ENCODE results near the gene FCHO1.
"Not testable (repeated sequence)": the region's sequence is repeated elsewhere in the genome, so short reads cannot be mapped to it uniquely, and the experiment has no call there.

The FCHO1 gene

GRCh38 chr19:17794412-17794730 lies 43.1 kb downstream of the FCHO1 start:
- no peak for DNase-seq (ENCODE audit: low read depth in 2 of 2)

- DNase-seq (ENCODE audit: low read depth in 2 of 2), result no peak
Observed at GRCh38 chr19:17794731-17795494, 43.6 kb downstream of the FCHO1 start, which contains the start of gene B3GNT3. TSS of gene B3GNT3 (plus strand) at chr19:17795138. CDS start at chr19:17807808, 12,670 bp downstream.

DNA sequence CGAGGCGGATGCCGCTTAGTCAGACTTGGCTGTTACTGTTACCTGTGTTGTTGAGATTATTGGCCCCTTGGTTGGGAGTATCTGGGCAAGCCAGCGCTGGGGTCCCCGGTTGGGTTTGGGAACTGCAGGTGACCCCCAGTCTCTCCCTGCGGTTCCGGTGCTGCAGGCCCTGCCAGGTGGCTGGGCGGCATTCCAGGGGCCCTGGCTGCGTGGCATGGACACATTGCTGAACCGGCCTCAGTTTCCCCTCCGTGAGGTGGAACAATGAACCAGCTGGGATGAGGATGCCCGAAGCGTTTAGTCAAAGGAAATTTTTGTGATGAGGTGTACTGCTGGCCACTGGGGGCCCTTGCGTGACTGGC lies 44.2 kb downstream of the FCHO1 start:
- DNase-seq (ENCODE audit: low read depth in 2 of 2), result no peak

DNA sequence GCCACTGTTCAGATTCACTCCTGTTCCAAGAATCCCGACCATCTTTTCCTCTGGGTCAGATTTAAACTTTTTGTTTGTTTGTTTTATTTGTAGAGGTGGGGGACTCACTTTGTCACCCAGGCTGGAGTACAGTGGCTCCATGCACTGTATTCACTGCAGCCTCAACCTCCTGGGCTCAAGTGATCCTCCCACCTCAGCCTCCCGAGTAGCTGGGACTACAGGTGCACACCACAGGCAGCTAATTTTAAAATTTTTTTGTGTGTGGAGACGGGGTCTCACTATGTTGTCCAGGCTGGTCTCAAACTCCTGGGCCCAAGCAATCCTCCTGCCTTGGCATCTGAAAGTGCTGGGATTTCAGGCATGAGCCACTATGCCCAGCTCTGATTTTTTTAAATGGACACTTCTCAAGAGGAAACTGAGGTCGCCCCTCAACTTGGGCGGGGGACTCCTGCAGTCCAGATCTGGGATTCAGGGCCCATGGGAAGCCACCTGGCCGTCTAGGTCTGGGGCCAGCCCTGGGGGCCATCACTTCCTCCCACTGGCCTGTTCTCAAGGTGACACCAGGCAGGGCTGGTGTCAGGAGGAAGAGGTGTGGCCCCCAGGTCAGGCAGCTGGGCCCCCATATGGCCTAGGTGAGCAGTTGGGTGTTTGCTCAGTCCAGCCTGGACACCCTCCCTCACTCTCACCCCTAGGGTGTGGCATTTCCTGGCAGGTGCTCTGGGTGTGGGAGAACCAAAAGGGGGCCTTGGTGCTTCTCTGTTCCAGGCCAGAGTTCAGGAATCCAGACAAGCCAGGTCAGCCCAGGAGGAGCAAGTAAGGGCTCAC lies 44.9 kb downstream of the FCHO1 start:
- DNase-seq (ENCODE audit: low read depth in 2 of 2), result no peak

DNA sequence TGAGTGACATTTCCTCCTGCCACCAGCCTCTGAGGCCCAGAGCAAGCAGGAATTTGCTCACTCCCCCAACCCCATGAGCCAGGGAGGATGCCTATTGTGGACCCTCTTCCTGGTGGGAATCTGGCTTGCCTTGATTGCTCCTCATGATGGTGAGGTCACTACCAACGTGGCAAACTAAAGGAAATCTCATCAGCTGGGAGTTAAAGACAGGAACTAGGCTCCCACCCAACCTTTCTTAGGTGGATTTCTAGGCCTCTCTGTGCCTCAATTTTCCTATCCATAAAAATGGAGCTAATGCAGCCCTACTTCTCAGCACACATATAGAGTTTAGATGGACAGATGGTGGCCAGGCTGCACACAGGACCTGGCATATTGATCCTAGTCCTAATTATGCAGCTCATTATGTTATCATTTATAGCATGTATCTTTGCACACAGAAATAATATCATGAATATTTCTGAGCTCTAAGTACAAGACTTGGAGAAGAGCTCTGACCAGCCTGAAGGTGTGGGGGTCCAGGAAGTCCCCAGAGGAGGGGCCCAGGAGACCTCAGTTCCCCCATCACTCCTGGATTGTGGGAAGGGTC lies 45.7 kb downstream of the FCHO1 start:
- no peak for DNase-seq (ENCODE audit: low read depth in 2 of 2)

GRCh38 chr19:17797424-17798201 lies 46.3 kb downstream of the FCHO1 start:
- DNase-seq (ENCODE audit: low read depth in 2 of 2), result peak; percentile 29 to 63

DNA sequence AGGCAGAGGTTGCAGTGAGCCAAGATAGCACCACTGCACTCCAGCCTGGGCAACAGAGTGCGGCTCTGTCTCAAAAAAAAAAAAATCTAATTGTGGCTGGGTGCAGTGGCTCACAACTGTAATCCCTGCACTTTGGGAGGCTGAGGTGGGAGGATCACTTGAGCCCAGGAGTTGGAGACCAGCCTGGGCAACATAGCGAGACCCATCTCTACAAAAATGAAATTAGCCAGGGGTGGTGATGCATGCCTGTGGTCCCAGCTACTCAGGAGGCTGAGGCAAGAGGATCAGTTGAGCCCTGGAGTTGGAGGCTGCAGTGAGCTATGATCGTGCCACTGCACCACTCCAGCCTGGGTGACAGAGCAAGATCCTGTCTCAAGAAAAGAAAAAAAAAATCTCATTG lies 47.3 kb downstream of the FCHO1 start:
- not testable (repeated sequence) for DNase-seq (ENCODE audit: low read depth in 2 of 2)

DNA sequence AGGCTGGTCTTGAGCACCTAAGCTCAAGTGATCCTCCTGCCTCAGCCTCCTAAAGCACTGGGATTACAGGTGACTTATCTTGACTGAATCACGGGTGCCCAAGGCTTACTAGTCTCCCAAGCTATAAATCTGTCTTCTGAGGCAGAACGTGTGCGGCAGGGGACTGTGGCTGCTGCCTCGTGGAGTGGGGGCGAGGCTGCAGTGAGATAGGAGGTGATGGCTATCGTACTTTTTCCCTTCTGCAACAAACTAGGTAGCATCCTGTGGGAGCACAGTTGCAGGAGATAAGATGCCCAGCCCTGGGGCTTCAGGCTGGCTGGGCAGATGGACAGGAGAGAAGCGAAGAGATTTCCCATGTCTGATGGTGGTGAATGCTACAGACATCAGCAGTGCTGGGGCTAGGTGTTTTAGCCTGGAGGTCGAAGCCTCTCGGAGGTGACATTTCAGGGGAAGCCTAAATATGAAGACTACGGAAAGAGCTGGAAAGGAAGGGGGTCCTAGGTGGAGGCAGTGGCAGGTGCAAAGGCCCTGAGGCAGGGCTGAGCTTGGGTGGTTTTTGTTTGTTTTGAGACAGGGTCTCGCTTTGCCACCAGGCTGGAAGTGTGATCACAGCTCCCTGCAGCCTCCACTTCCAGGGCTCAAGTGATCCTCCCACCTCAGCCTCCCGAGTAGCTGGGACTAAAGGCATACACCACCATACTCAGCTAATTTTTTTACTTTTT lies 51.0 kb downstream of the FCHO1 start:
- DNase-seq (ENCODE audit: low read depth in 2 of 2), result no peak

DNA sequence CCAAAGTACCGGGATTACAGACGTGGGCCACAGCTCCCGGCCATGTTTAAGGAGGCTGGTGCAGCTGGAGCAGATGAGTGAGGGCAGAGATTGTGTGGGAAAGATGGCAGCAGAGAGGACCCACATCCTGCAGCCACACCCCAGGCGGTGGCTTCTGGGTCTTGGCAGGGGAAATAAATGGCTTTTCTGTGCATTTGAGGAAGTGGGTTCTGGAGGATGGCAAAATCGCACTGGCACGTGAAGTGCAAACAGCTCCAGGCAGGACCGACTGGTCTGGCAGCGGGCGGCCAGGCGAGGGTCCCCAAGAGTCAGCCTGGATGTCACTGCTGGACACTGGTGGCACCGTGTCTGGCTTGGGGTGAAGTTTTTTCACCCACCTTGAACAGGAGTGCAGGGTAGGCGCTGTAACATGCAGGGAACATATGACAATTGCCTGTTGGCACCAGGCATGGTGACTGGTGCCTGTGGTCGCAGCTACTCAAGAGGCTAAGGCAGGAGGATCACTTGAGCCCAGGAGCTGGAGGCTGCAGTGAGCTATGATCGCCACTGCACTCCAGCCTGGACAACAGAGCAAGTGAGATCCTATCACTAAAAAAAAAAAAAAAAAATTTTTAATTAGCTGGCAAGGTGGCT lies 52.1 kb downstream of the FCHO1 start:
- DNase-seq (ENCODE audit: low read depth in 2 of 2), result no peak

DNA sequence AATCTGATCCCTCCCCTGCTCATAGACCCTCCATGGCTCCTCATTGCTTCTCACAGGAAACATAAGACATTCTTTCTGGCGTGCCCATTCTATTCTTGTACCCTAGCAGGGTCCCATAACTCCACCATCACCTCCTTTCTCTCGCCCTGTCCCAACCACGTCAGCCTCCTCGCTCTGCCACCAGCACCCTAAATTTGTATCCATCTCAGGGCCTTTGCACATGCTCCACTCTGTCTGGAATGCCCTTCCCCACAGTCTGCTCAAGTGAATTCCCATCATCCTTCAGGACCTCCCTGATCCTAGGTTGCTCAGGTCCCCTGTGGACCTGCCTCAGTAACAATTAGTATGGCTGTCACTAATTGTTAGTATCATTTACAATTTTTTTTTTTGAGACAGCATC lies 54.1 kb downstream of the FCHO1 start:
- no peak for DNase-seq (ENCODE audit: low read depth in 2 of 2)

DNA sequence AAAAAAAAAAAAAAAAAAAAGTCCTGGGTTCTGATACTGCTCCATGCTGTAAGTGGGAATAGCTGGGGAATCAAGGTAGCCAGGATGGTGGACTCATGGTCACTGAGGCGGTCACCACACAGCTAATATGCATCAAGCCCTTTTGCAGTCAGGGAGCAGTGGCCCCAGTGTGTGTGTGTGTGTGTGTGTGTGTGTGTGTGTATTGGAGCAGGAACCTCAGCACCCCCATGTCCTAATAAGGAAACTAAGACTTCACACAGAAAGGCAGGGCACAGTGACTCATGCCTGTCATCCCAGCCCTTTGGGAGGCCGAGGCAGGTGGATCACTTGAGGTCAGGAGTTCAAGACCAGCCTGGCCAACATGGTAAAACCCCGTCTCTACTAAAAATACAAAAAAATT lies 55.7 kb downstream of the FCHO1 start:
- no peak for DNase-seq (ENCODE audit: low read depth in 2 of 2)

DNA sequence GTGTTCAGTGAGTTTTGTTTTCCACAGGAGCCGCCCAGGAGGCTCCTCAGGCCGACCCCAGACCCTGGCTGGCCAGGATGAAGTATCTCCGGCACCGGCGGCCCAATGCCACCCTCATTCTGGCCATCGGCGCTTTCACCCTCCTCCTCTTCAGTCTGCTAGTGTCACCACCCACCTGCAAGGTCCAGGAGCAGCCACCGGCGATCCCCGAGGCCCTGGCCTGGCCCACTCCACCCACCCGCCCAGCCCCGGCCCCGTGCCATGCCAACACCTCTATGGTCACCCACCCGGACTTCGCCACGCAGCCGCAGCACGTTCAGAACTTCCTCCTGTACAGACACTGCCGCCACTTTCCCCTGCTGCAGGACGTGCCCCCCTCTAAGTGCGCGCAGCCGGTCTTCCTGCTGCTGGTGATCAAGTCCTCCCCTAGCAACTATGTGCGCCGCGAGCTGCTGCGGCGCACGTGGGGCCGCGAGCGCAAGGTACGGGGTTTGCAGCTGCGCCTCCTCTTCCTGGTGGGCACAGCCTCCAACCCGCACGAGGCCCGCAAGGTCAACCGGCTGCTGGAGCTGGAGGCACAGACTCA lies 56.5 kb downstream of the FCHO1 start:
- no peak for DNase-seq (ENCODE audit: low read depth in 2 of 2)

DNA sequence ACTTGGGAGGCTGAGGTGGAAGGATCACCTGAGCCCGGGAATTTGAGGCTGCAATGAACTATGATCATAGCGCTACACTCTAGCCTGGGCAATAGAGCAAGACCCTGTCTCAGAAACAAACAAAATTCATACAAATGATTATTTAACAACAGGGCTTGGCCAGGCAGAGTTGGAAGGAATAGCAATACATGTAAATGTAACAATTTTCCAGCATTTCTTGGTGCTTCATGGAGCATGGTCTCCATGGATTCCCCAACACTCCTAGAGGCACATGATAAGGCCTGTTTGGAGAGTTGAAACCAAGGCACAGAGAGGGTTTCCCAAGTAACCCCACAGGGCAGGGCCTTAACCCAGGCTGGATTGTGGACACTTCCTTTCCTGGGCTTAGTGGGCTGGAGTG lies 59.8 kb downstream of the FCHO1 start:
- DNase-seq (ENCODE audit: low read depth in 2 of 2), result no peak

DNA sequence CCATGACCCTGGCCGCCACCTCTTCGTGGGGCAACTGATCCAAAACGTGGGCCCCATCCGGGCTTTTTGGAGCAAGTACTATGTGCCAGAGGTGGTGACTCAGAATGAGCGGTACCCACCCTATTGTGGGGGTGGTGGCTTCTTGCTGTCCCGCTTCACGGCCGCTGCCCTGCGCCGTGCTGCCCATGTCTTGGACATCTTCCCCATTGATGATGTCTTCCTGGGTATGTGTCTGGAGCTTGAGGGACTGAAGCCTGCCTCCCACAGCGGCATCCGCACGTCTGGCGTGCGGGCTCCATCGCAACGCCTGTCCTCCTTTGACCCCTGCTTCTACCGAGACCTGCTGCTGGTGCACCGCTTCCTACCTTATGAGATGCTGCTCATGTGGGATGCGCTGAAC lies 60.4 kb downstream of the FCHO1 start:
- DNase-seq (ENCODE audit: low read depth in 2 of 2), result no peak

DNA sequence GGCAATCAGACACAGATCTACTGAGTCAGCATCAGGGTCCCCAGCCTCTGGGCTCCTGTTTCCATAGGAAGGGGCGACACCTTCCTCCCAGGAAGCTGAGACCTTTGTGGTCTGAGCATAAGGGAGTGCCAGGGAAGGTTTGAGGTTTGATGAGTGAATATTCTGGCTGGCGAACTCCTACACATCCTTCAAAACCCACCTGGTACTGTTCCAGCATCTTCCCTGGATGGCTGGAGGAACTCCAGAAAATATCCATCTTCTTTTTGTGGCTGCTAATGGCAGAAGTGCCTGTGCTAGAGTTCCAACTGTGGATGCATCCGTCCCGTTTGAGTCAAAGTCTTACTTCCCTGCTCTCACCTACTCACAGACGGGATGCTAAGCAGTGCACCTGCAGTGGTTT lies 60.8 kb downstream of the FCHO1 start:
- no peak for DNase-seq (ENCODE audit: low read depth in 2 of 2)

DNA sequence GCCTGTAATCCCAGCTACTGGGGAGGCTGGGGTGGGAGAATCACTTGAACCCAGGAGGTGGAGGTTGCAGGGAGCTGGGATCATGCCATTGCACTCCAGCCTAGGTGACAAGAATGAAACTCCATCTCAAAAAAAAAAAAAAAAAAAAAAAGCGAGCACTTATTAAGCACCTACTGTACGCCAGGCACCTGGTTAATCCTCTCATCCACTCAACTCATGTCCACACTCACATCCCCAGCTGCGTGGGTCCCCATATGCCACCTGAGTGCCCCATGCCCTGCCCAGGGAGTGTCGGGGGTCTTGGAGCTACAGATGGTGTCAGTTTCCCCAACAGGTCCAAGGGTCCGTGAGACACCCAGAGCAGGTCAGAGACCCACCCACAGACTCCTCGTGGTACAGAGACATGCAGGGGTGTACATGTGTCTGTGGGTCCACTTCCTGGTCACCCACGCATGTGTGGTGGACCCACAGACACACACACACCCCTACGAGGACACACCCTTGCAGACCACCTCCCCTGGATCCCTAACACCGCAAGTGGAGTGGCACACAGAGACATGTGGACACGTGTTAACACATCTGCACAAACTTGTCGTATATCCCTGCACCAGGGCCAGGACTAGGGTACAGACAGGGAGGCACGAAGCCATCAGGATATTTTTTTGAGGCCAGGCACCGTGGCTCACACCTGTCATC lies 66.5 kb downstream of the FCHO1 start:
- DNase-seq (ENCODE audit: low read depth in 2 of 2), result no peak

- DNase-seq (ENCODE audit: low read depth in 2 of 2), result no peak
Observed at GRCh38 chr19:17821190-17821589, 69.9 kb downstream of the FCHO1 start, which contains the start of gene INSL3. TSS of gene INSL3 (minus strand) at chr19:17821519. CDS start at chr19:17821506, 13 bp downstream.

- no peak for DNase-seq (ENCODE audit: low read depth in 2 of 2)
Observed at GRCh38 chr19:17824339-17824738, 73.1 kb downstream of the FCHO1 start.

DNA sequence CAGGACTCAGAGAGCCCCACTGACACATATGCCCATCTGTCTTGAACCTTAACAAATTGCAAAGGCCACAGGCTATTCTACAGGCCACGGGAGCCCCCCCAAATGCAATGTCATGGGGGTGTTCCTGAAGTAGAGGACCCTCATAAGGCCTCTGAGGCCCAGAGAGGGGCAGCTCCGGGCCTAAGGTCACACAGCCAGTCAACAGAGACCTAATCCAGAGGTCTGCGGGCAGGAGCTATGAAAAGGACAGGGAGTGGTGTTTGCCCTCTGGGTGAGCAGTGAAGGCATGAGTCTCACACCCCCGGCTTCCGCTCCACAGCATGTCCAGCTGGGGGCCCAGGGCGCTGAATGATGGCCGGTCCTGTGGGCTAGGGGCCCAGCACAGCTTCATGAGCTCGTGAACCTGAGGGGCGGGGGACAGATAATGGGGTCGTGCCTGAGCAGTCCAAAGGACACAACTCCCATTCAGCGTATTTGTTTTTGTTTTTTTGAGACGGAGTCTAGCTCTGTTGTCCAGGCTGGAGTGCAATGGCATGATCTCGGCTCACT lies 75.3 kb downstream of the FCHO1 start:
- no peak for DNase-seq (ENCODE audit: low read depth in 2 of 2)

All from stimulated activated CD8-positive, alpha-beta memory T cell treated with anti-CD3 and anti-CD28 coated beads, Interleukin-2, amount 100 ng/mL, for 48 hours (primary cell).